ENCODE measurements around the gene PARN.
"Not testable (repeated sequence)": the region's sequence is repeated elsewhere in the genome, so short reads cannot be mapped to it uniquely, and the experiment has no call there.

PARN gene

DNA sequence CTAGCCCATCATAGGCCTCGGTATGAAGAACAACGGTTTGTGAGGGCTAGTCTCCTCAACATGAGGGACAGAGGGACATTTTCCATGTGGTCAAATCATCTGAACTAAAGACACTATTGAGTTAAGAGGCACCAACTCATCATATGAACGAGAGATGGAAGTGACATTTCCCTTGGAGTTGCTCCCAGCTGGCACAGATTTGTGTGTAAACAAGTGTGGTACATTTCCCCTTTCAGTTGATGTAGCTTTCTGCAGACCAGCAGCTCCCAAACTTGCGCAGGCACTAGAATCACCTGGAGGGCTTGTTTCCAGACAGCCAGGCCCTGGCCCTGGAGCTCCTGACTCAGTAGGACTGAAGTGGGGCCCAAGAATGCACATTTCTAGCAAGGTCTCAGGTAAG is 205.5 kb downstream of the PARN start:
- DNase-seq = no peak

DNA sequence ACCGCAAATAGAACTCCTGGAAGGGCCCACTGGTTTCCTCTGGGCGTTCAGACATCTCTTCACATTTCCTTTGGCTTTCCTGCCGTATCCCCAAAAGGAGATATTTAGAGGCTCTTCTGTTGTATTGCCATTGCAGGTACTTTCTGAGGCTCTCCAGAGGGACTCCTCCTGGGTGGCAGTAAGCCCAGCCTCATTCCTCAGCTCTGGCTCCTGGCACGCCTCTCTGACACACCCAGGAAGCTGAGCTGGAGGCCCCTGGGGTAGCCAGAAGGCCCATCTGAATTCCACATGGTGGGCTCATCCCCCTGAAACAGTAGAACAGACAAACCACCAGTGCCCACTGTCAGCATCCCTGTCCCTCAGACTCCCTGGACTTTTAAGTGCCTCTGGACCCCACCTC is 206.7 kb downstream of the PARN start:
- no peak for DNase-seq

DNA sequence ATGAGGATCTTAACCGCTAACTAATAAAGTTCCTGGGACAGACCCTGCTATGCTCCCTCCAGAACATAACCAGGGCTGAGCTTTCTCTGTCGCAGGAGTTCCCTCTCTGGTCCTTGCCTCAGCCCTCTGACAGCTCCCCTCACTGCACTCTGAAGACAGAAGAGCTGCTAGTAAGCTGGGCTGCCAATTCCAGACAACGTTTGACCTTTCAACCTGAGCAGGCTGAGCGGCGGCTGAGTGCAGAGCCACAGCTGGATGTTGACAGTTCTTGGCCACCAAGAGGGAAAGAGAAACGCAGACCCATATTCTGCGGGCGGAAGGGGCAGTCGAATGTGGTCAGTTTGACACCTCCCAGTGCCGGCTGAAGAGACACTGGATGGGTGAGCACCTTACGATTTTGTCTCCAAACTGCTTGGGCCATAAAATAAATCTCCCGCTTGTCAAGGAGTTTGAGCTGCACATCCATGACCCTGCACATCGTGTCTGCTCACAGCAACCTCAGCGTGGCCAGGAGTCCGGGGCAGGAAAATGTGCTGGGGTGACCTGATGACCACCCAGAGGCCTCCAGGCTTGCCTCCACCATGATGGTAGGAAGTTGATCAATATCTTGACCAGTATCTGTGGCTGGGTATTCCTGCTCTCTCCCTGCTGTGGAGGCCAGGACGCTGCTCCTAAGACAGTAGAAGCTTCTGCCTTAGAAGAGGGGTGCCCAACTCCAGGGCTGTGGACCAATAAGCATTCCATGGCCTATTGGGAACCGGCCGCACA is 209.2 kb downstream of the PARN start:
- no peak for DNase-seq

DNA sequence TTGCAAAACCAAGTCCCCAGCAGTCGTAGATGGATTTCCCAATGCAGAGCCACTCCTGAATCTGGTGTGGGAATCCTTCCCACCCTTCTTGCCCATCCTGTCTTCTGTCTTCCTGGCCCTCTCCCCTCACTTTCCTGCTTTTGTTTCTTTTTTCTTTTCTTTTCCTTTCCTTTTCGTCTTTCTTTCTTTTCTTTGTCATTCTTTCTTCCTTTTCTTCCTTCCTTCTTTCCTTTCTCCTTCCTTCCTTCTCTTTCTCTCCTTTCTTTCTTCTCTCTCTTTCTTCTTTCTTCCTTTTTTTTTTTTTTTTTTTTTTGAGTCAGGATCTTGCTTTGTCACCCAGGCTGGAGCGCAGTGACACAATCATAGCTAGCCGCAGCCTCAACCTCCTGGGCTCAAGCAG is 209.8 kb downstream of the PARN start:
- DNase-seq = not testable (repeated sequence)

DNA sequence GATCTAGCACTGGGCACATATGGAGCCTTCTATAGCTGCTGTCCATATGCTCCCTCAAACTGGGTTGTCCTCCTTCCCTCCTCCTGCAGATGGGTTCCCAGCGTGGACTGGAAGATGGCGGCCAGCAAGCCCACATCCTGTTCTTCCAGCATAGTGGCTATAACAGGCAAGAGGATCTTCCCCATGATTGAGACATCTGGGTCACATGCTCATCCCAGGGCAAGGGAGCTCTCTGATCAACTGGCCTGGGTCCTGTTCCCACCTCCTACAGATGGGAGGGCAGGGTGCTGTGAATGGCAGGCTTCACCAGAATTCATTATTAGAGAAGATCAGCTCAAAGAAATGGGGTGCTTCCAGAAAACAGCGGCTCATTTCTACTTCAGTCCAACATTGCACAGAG is 210.2 kb downstream of the PARN start:
- DNase-seq = no peak

DNA sequence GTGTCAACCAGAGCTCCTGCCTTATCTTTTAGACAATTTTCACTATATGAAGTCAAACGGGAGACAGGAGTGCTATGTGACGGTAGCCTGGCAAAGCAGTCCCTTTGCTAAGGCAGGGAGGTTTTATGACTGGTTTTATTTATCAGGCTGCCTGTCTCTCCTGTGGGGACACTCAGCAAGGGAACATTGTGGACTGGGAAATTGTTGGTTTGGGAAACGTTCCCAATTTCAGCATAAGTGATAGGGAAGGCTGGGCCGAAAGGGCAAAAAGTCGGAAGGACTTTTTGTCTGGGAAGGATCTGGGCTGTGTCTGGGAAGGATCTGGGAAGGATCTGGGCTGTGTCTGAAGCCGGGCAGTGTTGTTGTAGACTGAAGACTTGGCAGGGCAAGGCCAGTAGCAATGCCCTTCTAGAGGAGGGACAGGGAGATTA is 211.2 kb downstream of the PARN start:
- DNase-seq = no peak

DNA sequence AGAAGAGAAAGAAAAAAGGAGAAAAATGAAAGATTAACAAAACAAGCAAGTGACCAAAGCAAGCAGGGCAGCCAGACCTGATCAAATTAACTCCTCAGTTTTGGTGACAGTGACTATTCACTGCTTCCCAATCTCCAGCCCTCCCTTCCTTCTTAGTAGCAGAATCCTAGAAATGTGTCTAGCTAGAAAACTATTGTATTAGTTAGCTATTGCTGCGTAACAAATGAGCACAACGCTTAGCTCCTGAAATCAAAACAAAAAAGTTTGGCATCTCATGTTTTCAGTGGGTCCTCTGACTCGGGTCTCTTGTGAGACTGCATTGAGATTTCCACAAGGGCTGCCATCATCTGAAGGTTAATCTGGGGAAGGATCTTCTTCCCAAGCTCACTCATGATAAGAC is 213.9 kb downstream of the PARN start:
- DNase-seq = no peak

DNA sequence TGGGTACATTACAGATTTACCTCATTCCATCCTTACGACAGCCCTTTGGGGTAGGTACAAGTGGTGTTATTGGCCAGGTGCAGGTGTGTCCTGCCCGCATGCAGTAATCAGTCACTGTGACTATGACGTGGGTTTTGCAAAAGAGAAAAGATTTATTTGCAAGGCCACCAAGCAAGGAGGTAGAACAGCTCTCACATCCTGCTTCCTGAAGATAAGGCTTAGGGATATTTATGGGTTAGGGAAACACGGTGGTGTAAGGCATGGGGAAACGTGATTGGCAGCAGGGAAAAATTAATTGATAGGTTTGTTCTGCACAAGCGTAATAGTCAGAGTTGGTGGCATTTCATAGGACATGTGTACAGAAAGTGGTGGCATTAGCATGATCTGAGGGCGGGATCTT is 214.8 kb downstream of the PARN start:
- DNase-seq = no peak

DNA sequence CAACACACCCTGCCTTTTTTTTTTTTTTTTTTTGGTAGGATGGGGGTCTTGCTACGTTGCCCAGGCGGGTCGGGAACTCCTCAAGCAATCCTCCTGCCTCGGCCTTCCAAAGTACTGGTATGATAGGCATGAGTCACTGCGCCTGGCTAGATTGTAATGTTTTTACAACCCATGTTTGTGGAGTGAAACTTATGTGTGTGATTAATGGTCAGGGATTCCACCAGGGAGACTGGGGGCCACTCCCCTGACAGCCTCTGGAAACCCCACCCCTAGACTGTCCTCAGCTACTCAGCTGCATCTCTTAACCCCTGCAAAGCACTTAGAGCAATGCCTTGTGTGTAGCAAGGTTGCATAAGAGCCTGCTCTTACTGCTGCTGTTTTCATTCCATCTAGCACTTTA is 220.5 kb downstream of the PARN start:
- DNase-seq = no peak

DNA sequence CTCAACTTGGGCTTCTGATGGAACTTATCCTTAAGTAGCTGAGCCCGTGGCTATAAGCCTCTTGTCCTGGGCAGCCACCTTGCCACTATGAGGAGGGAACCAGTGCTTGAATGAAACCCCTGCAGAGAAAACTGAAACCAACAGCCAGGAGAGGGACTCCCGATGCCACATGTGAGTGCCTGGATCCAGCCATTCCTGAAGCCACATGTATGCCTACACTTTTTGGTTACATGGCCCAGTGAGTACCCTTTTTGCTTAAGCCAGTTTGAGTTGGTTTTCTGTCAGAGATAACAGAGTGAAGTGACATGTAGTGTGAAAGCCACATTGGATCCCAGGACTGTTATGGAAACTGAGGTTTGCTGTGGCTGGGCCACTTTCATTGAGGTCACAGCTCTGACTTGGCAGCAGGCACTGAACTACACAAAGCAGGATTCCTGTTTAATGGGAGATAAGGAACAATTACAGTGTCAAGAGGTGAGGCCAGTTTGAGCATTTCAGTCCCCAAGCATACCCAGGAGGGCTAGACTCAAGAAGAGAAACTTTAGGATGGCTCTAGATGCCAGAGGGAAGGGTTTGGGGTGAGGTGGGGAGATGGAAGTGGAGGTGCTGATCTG is 222.2 kb downstream of the PARN start:
- no peak for DNase-seq

DNA sequence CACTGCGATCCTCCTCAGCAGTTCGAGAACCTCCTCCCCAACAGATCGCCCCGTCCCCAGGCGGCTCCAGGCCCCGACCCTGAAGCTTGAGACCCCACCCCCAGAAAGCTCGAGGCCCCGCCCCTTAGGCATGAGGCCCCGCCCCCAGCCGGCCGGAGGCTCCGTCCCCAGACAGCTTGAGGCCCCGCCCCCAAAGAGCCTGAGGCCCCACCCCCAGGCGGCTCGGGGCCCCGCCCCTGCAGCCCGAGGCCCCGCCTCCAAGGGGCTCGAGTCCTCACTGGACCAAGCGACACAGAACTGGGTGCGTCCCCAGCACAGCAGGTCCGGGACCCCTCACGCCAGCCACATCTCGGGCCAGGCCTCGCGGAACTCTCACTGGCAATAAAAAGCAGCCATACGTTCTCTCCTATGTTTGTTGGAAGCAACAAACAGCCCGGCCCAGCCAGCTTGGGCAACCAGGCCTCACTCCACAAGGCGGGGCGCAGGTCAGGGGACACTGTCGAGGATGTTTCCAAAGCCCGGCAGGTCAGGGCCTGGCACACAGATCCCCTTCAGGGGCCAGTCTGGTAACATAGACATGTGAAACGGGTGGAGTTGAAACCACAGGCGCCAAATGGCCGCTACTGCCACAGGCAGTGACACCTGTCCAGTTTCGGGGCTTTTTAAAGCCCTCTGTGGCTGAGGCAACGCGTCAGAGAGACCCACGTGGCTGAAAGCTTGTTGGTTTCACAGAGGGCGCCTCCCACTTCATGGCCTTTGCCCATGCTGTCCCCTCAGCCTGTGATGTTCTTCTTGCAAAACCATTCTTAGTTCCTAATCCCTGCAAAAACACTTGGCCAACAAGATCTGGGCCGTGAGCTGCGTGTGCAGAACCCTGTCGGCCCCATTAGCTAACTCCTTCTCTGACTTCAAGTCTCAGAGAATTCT is 224.2 kb downstream of the PARN start:
- DNase-seq = no peak

DNA sequence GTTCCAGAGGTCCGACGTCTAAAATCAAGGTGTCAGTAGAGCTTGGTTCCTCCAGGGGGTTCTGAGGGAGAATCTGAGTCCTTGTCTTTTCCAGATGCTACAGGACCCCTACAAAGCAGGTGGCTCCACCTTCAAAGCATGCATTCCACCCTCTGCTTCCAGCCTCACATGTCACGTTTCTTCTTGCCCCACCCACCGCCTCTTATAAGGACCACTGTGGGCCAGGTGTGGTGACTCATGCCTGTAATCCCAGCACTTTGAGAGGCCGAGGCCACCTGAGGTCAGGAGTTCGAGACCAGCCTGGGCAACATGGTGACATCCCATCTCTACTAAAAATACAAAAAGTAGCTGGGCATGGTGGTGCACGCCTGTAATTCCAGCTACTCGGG is 227.1 kb downstream of the PARN start:
- DNase-seq = not testable (repeated sequence)

DNA sequence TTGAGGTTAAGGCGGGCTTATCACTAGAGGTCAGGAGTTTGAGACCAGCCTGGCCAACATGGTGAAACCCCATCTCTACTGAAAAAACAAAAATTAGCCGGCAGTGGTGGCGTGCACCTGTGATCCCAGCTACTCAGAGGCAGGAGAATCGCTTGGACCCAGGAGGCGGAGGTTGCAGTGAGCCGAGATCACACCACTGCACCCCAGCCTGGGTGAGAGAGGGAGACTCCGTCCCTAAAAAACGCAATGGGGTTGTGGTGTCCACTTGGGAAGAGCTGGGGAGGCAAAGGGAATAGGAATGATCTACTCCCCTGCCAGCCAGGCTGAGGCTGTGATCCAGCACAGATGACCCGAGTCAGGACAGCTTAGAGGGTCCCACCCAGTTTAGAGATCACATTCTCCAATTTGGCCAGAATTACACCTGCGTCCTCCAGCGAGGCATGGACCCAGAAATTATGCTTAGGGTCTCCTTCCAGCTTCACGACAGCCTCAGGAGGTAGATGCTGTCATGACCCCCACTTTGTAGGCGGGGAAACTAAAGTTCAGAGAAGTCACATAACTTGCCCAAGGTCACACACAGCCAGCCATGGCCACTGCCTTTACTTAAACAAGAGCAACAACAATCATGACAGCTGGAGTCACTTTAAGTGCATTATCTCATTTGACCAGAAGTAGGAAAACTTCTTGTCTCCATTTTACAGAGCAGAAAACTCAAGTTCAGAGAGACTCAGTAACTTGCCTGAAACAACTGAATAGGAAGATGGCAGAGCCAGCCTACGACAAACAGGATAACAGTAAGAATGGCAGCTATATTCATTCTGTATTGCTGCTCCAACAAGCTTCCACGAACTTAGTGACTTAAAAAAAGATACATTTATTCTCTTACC is 227.7 kb downstream of the PARN start:
- DNase-seq = not testable (repeated sequence)

DNA sequence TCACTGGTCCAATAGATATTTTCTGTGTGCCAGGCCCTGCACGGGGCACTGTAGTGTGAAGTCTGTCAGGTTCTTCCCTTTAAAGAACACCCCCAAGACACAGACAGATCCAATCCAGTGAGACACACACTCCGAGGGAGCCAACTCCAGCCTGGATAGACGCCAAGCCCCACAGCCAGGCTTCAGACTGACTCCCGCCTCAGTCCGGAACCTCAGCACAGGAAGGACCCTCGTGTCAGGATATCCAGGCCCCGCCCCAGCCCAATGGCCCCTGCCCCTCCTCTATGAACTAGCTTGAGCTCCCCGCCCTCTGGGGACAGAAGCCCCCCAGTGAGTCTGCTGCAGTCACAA is 228.4 kb downstream of the PARN start:
- not testable (repeated sequence) for DNase-seq

DNA sequence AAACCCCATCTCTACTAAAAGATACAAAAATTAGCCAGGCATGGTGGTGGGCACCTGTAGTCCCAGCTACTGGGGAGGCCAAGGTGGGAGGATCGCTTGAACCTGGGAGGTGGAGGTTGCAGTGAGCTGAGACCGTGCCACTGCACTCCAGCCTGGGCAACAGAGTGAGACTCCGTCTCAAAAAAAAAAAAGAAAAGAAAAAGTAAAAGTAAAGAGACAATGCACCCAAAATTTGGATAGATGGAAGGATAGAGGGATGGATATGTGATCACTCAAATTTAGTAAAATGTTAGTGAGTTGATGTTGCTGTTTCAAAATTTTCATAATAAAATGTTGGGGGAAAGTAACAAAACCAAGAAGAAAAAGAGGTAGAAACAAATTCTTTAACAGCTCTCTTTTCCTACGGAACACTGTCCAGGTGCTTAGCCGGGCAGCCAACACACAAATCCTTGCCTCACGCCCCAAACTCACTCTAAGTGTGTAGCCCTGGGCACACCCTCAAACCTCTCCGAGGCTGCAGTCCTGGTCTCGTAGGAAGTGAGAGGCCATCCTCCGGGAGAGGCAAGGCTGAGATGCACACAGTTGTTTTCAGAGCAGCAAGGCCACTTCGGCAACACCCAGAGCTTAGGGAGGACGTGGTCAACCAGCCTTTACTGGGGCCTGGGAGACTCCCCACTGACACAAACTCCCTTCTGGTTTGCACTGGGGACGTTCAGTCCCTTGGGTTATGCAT is 228.9 kb downstream of the PARN start:
- not testable (repeated sequence) for DNase-seq

DNA sequence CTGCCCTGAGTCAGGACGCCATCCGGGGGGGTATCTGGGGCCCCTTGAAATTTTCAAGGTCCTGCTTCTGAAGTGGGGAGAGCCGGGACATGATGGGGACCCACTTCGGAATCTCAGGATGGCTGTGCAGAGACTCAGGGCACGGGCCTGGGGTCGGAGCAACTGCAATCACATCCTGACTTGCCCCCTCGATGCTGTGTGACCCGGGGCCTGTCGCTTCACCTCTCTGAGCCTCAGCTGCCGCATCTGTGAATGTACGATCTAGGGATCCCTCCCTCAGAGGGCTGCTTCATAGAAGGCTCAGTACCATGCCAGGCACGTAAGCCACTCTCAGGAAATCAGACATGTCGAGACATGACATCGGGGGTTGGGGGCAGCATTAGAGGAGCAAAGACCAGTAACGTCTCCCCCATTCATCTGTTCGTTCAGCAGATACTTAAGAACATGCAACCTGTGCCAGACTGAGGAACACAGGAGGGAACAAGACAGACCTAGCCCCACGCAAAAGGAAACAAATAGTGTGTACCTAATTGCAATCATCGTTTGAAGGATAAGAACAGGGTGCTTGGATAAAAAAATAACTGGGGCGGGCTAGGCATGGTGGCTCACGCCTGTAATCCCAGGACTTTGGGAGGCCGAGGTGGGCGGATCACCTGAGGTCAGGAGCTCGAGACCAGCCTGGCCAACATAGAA is 229.6 kb downstream of the PARN start:
- no peak for DNase-seq

DNA sequence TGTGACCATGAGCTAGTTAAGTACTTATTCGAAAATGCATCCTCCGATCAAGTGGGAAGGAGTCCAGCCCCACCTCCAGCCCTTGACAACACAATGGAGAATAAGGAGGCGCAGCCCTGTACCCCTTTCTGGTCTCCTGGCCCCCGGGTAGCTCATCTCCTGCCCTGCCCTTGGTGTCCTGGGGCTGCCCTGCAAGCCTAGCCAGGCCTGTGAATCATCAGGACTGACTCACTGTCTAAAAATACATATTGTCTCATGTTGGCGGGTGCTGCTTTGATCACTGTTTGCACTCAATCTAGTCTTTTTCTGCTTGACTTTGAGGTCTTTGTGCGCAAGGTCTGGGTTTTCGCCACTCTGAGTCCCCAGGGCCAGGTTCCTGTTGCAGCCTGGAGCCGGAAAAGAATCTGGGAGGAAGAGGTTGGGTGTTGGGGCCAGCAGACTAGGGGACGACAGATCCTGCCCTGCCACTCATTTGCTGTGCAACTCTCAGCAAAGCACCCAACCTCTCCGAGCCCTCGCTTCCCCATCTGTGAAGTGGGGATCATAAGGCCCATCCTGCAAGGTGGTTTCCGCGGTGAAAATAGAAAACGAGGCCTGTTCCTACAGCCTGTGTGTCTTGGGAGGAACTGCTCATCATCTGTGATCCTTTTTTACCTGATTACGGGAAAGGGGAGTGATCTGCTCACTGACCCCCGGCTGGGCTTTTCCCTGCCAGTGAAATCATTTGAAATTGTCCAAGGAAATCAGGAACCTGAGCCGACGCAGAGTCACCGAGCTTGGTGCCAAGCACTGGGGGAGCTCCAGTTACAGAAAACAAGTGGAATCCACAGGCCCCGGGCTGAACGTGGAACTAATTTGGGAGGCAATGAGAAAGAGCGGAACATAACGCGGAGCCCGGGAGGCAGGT is 230.4 kb downstream of the PARN start:
- no peak for DNase-seq

DNA sequence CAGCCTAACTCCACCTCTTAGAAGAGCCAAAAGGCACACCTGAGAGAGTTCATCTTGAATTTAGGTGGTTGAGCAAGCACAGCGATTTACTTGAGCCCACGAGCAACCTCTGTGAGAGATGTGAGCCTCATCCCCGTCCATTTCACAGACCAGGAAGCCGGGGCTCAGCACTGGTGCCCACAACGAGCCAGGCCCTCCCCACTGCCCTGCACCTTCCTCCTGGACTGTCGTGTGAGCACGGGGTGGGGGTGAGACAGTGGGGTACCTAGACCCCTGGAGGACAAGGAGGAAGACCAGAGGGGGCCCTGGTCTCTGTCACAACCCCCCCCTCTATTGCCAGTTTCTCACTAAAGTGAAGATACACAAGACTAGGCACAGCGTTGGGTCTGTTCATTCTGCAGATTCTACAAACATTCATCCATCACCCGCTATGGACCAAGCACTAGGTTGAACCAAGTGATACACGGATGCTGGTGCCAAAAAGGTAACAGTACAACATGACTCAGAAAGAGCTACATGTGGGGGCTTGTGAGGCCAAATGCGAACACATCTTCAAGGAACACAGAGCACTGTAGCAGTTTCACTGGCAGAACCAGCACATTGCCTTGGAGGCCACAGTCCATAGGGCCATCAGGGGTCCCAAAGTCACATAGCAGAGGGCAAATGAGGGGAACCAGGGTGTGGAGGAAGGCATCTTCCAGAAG is 231.9 kb downstream of the PARN start:
- DNase-seq = no peak

DNA sequence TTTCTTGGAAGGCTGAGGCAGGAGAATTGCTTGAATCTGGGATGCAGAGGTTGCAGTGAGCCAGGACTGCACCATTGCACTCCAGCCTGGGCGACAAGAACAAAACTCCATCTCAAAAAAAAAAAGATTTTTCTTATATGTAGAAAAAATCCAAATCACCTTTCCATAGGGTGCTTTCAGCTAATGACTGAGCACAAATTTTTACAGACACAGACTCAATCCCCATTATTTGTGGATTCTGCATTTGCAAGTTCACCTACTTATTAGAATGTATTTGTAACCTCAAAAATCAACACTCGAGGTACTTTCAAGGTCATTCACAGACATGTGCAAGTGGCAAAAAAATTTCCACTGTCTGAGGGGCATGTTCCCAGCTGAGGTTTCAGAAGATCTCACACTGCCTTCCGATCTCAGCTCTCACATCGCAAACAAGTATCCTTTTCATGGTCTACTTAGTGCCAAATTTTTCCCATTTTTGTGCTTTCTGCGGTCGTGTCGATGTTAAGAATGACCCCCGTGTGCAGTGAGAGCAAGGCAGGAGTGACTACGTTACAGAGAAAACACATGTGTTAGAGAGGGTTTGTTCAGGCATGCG is 234.3 kb downstream of the PARN start:
- DNase-seq = not testable (repeated sequence)
